T1000 (cell line): ENCODE results near the gene ALKBH7.

Experiments used
- DNase-seq: peaks from one replicate; lab custom pipeline; 2025; ENCODE audit warnings: mixed read lengths; lab: John Stamatoyannopoulos, UW

The ALKBH7 gene

DNA sequence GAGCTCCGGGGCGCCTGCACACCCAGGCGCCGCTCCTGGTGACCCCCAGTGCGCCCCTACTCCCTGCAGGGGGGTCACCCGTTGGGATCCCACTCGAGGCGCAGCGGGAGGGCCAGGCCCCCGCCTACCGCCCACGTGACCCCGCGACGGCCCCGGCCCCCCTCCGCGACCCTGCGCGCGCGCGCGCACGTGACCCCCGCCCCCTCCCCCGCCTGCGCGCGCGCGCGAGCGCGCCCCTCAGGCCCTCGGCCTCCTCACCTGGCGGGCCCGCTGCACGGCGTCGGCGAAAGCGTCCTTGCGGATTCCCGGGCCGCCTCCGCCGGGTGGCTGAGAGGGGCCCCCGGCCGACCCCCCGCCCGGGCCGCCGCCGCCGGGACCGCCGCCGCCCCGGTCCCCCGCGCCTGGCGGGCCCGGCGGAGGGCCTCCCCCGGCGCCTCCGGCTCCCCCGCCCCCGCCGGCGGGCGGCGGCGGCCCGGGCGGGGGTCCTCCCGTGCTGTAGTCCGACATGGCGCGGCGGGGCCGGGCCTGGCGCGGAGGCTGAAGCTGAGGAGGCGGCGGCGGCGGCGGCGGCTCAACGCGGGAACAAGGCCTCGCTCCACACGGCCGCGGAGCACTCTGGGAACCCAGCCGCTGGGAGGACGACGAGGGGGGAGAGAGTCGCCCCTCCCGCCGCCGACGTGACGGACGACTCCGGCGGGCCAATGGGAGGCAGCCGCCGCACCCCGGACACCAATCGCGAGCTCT lies 51.8 kb downstream of the ALKBH7 start, which contains the start of gene KHSRP:
TSS of gene KHSRP (minus strand) at position 617 of the 744 bp plus-strand sequence. CDS start at position 507, 110 bp downstream.
- no peak for DNase-seq
